ENCODE results near the gene EFHC2.

GRCh38 chrX:44306356-44306755 lies 37.1 kb downstream of the EFHC2 start:
- TF ChIP-seq CTCF (IDR thresholded peaks at IDR 0.05; ENCODE audit: insufficient read depth, low read depth, low read length) (no peak), EZH2 (IDR thresholded peaks at IDR 0.05; ENCODE audit: insufficient read depth, low read length) (no peak)

Measured in astrocyte (in vitro differentiated cells and primary cell).